H1 (cell line): Measurements from ENCODE around the gene CCDC148. TPM values are rescaled to one million over a fixed set of nuclear protein-coding genes. Genes with fewer than 3 reads are reported as not detected.

ENCODE experiments used
- CTCF ChIA-PET: fragments of 300-600 bp; sonication (Branson Sonifier 250); formaldehyde crosslinking; loops from one replicate; lab custom pipeline; 2021; ENCODE audit not compliant: partially characterized antibody; lab: Charles Lee
- POLR2A ChIA-PET: fragments of 300-600 bp; sonication (Branson Sonifier 250); formaldehyde crosslinking; loops from one replicate; lab custom pipeline; 2021; ENCODE audit warnings: inconsistent platforms; ENCODE audit not compliant: partially characterized antibody; lab: Charles Lee
- DNase-seq, 2 experiments: peaks; one replicate each; pipeline versions ENCODE4 v3.0.0 to v3.0.0-alpha.2; 2010 to 2022; ENCODE audit warnings: low spot score in 2 of 2, low read depth in 1 of 2, mixed read lengths in 1 of 2
- FAIRE-seq: peaks from 2 replicates; lab custom pipeline; 2011; peaks lifted over from hg19 to GRCh38; lab: Jason Lieb, UNC
- H2AFZ ChIP-seq: 2 replicates; pipeline ENCODE4 v1.8.1; 2012; ENCODE audit warnings: low read length, inconsistent platforms
- H2AK5ac ChIP-seq: 2 replicates; pipeline ENCODE4 v1.6.1; 2013; ENCODE audit warnings: low read depth, low read length
- H2BK120ac ChIP-seq: replicated peaks from 2 replicates; pipeline ENCODE3; 2013; ENCODE audit warnings: low read depth, low read length, inconsistent platforms
- H2BK12ac ChIP-seq: 2 replicates; pipeline ENCODE4 v1.6.1; 2013; ENCODE audit warnings: low read depth, low read length
- H2BK15ac ChIP-seq: 2 replicates; pipeline ENCODE4 v1.6.1; 2013; ENCODE audit warnings: low read length
- H2BK20ac ChIP-seq: 2 replicates; pipeline ENCODE4 v1.6.1; 2013; ENCODE audit warnings: low read length
- H2BK5ac ChIP-seq: 2 replicates; pipeline ENCODE4 v1.6.1; 2013; ENCODE audit warnings: low read depth, low read length
- H3K14ac ChIP-seq: 2 replicates; pipeline ENCODE4 v1.6.1; 2013; ENCODE audit warnings: inconsistent platforms; ENCODE audit not compliant: insufficient read length
- H3K18ac ChIP-seq: 2 replicates; pipeline ENCODE4 v1.6.1; 2013; ENCODE audit warnings: low read length; ENCODE audit errors: extremely low read depth
- H3K23ac ChIP-seq: 2 replicates; pipeline ENCODE4 v1.6.1; 2013; ENCODE audit warnings: inconsistent platforms; ENCODE audit not compliant: insufficient read length
- H3K23me2 ChIP-seq: 2 replicates; pipeline ENCODE4 v1.6.1; 2013; ENCODE audit warnings: low read depth, low read length
- H3K27ac ChIP-seq: 2 replicates; pipeline ENCODE4 v1.6.1; 2011; ENCODE audit warnings: low read depth, low read length, inconsistent platforms
- H3K27me3 ChIP-seq, 4 experiments: replicated peaks in 1 of 4; 1 replicate in 1 of 4; 2 replicates in 3 of 4; pipeline versions ENCODE4 v1.6.1 to v1.8.1; 2011 to 2013; ENCODE audit warnings: low read length in 3 of 4, mild to moderate bottlenecking in 3 of 4, inconsistent platforms in 2 of 4, mixed read lengths in 2 of 4, moderate library complexity in 1 of 4; ENCODE audit not compliant: control insufficient read depth in 3 of 4, insufficient read depth in 3 of 4; ENCODE audit errors: extremely low read depth in 1 of 4
- H3K36me3 ChIP-seq, 4 experiments: 2 replicates each; pipeline versions ENCODE4 v1.6.1 to v1.8.1; 2011 to 2013; ENCODE audit warnings: mild to moderate bottlenecking in 4 of 4, low read length in 3 of 4, moderate library complexity in 2 of 4, control low read depth in 1 of 4, inconsistent platforms in 1 of 4; ENCODE audit not compliant: insufficient read depth in 4 of 4, control insufficient read depth in 2 of 4
- H3K4ac ChIP-seq: replicated peaks from 2 replicates; pipeline ENCODE3; 2013; ENCODE audit warnings: low read length, low read depth, mixed read lengths, inconsistent platforms; ENCODE audit not compliant: insufficient read length
- H3K4me1 ChIP-seq, 4 experiments: replicated peaks in 1 of 4; 1 replicate in 1 of 4; 2 replicates in 3 of 4; pipeline versions ENCODE4 v1.6.1 to v1.8.1; 2011 to 2013; ENCODE audit warnings: low read length in 3 of 4, inconsistent platforms in 2 of 4, mixed read lengths in 1 of 4; ENCODE audit not compliant: insufficient read depth in 4 of 4, control insufficient read depth in 3 of 4
- H3K4me2 ChIP-seq, 2 experiments: 2 replicates each; pipeline versions ENCODE4 v1.6.1 to v1.8.1; 2011 to 2013; ENCODE audit warnings: low read depth in 2 of 2, low read length in 2 of 2, control low read depth in 1 of 2, inconsistent platforms in 1 of 2, mild to moderate bottlenecking in 1 of 2; ENCODE audit not compliant: insufficient read depth in 1 of 2
- H3K4me3 ChIP-seq, 4 experiments: fragments of 200-600, 300-600 bp in 1 of 4; sonication (generic), shearing (Covaris generic), sonication (Bioruptor Twin) in 1 of 4; 2 replicates each; pipeline versions ENCODE4 v1.5.1 to v1.8.1; 2011 to 2016; ENCODE audit warnings: low read length in 4 of 4, low read depth in 3 of 4, control low read depth in 2 of 4, inconsistent platforms in 2 of 4, mild to moderate bottlenecking in 2 of 4, mixed read lengths in 1 of 4, moderate library complexity in 1 of 4; ENCODE audit not compliant: insufficient read depth in 2 of 4; ENCODE audit errors: extremely low read depth in 1 of 4
- H3K56ac ChIP-seq: replicated peaks from 2 replicates; pipeline ENCODE3; 2013; ENCODE audit warnings: low read depth, mild to moderate bottlenecking, mixed read lengths, low read length, inconsistent platforms; ENCODE audit not compliant: insufficient read length
- H3K79me1 ChIP-seq: 2 replicates; pipeline ENCODE4 v1.6.1; 2013; ENCODE audit warnings: low read depth, low read length, control low read depth
- H3K79me2 ChIP-seq, 2 experiments: 2 replicates each; pipeline versions ENCODE4 v1.6.1 to v1.8.1; 2012 to 2013; ENCODE audit warnings: low read length in 2 of 2, mild to moderate bottlenecking in 2 of 2, inconsistent platforms in 1 of 2; ENCODE audit not compliant: insufficient read depth in 2 of 2, control insufficient read depth in 1 of 2
- H3K9ac ChIP-seq, 4 experiments: replicated peaks in 1 of 4; 1 replicate in 1 of 4; 2 replicates in 3 of 4; pipeline versions ENCODE4 v1.6.1 to v1.8.1; 2011 to 2013; ENCODE audit warnings: low read depth in 3 of 4, low read length in 3 of 4, control low read depth in 2 of 4, mild to moderate bottlenecking in 2 of 4, moderate library complexity in 2 of 4, inconsistent platforms in 1 of 4; ENCODE audit errors: extremely low read depth in 1 of 4
- H3K9me3 ChIP-seq, 2 experiments: 2 replicates each; pipeline versions ENCODE4 v1.6.1 to v1.8.1; 2012 to 2013; ENCODE audit warnings: mild to moderate bottlenecking in 2 of 2, moderate library complexity in 2 of 2, control low read depth in 1 of 2, inconsistent platforms in 1 of 2, low read depth in 1 of 2, low read length in 1 of 2, mixed read lengths in 1 of 2; ENCODE audit not compliant: insufficient read depth in 2 of 2
- H4K20me1 ChIP-seq, 2 experiments: replicated peaks in 1 of 2; 2 replicates each; pipeline versions ENCODE3 to v1.8.1; 2011 to 2013; ENCODE audit warnings: inconsistent platforms in 2 of 2, low read length in 2 of 2, mild to moderate bottlenecking in 1 of 2; ENCODE audit not compliant: insufficient read depth in 2 of 2, control insufficient read depth in 1 of 2
- H4K5ac ChIP-seq: 2 replicates; pipeline ENCODE4 v1.6.1; 2013; ENCODE audit warnings: low read length, low read depth, mixed read lengths, inconsistent platforms; ENCODE audit not compliant: insufficient read length
- H4K8ac ChIP-seq: 2 replicates; pipeline ENCODE4 v1.8.0; 2013; ENCODE audit warnings: mild to moderate bottlenecking, moderate library complexity, low read length, inconsistent platforms; ENCODE audit not compliant: insufficient read depth; ENCODE audit errors: extremely low read depth
- H4K91ac ChIP-seq: replicated peaks from 2 replicates; pipeline ENCODE3; 2013; ENCODE audit warnings: low read length, mixed read lengths, inconsistent platforms; ENCODE audit not compliant: insufficient read length
- BACH1 ChIP-seq: IDR thresholded peaks from 2 replicates; pipeline ENCODE4 v1.6.1; 2012; ENCODE audit warnings: low read length, improper control_type of control experiment
- PHF8 ChIP-seq: fragments of 200-600 bp; sonication (generic); conservative IDR thresholded peaks from 2 replicates; pipeline ENCODE4 v1.7.1; 2012; ENCODE audit warnings: low read depth, mild to moderate bottlenecking, inconsistent platforms, low read length, moderate library complexity
- RXRA ChIP-seq: IDR thresholded peaks from 2 replicates; pipeline ENCODE4 v1.6.1; 2011; ENCODE audit warnings: low read depth, mild to moderate bottlenecking, low read length, moderate library complexity; ENCODE audit not compliant: insufficient read depth
- TEAD4 ChIP-seq: IDR thresholded peaks from 2 replicates; pipeline ENCODE4 v1.6.1; 2012; ENCODE audit warnings: low read depth, low read length, inconsistent platforms, mixed read lengths
- WGBS, 2 experiments: shearing (Covaris generic) in 1 of 2; methylation state at CpG; one replicate each; pipeline versions ENCODE4 v1.1.6 to v1.1.7; 2013 to 2015; ENCODE audit warnings: low lambda C conversion rate in 2 of 2, mixed read lengths in 2 of 2, inconsistent platforms in 1 of 2, low coverage in 1 of 2, missing lambda C conversion rate in 1 of 2; ENCODE audit not compliant: insufficient replicate concordance in 2 of 2, insufficient coverage in 1 of 2, insufficient read length in 1 of 2; ENCODE audit errors: extremely low coverage in 1 of 2, missing lambda C conversion rate in 1 of 2; 5-methylcytosine and 5-hydroxymethylcytosine counted together
- polyA plus RNA-seq, 7 experiments: library from polyadenylated mRNA; depleted of rRNA in 3 of 7; stranded (reverse) in 5 of 7; unstranded in 2 of 7; fragments of >200 nt in 5 of 7; fragments of 200-250 nt in 2 of 7; gene quantifications; 1 replicate in 5 of 7; 2 replicates in 1 of 7; 4 replicates in 1 of 7; pipeline versions ENCODE4 v1.2.1 to v1.2.3, GENCODE V29; 2011 to 2013; ENCODE audit warnings: missing spikeins in 2 of 7, mixed read lengths in 2 of 7
- total RNA-seq: library from RNA; stranded (reverse); fragmentation: NEBNext Ultra II Directional; extraction: Animal tissue kit (Norgen Biotek cat#: 25700); gene quantifications from 2 replicates; pipeline ENCODE4 v1.2.1, GENCODE V29; 2021

The CCDC148 gene
- total and polyA plus RNA-seq, 2 of the 8 experiments (the other 6 are each of a cell fraction or from before 2014, with no cell fraction given), result 0.45 to 1.3 TPM

GRCh38 chr2:158202161-158202815 lies 254.3 kb downstream of the CCDC148 start:
- ChIA-PET CTCF (interaction anchor here (0.8 to 1.8 kb wide), 3 partner anchors 11 to 522 kb away, joined by 3 to 6 read pairs (median 3); no protein-coding TSS in a partner anchor), POLR2A (no interaction called here)
- H3K23me2 ChIP-seq, result no peaks in the 10 kb centered on the region
- no peak overlapping the region for H3K4me2 ChIP-seq
- H3K56ac ChIP-seq, result no peak overlapping the region
- H4K20me1 ChIP-seq, result no peaks in the 10 kb centered on the region
- TF ChIP-seq RXRA (no peak), TEAD4 (no peak), BACH1 (no peak), PHF8 (no peak)
- H3K4ac ChIP-seq, result no peak overlapping the region
- H3K27ac ChIP-seq, result no peak overlapping the region
- H3K36me3 ChIP-seq, result no peaks in the 10 kb centered on the region
- no peaks in the 10 kb centered on the region for H3K9me3 ChIP-seq
- H3K18ac ChIP-seq, result no peak overlapping the region
- FAIRE-seq (no peak), DNase-seq (no peak)
- no peak overlapping the region for H2AK5ac ChIP-seq
- no peak overlapping the region for H4K8ac ChIP-seq
- no peak overlapping the region for H3K14ac ChIP-seq
- H2BK12ac ChIP-seq, result no peak overlapping the region
- no peak overlapping the region for H3K4me3 ChIP-seq
- no peaks in the 10 kb centered on the region for H3K79me1 ChIP-seq
- WGBS, 2 experiments, result 94% methylated on average over 6 of the region's 6 CpGs; no CpG with 5 or more reads in 1 of the 2 experiments
- H4K91ac ChIP-seq, result no peak overlapping the region
- no peak overlapping the region for H2AFZ ChIP-seq
- H2BK15ac ChIP-seq, result no peak overlapping the region
- no peak overlapping the region for H4K5ac ChIP-seq
- no peak overlapping the region for H2BK20ac ChIP-seq
- no peak overlapping the region for H3K23ac ChIP-seq
- no peak overlapping the region for H2BK120ac ChIP-seq
- H2BK5ac ChIP-seq, result no peak overlapping the region
- H3K4me1 ChIP-seq, result no peaks in the 10 kb centered on the region
- H3K9ac ChIP-seq, result no peak overlapping the region
- H3K27me3 ChIP-seq, result no peaks in the 10 kb centered on the region
- no peaks in the 10 kb centered on the region for H3K79me2 ChIP-seq
